IMR-90 (cell line): ENCODE measurements around the gene PRR18. TPM values are rescaled to one million over a fixed set of nuclear protein-coding genes. Genes with fewer than 3 reads are reported as not detected.

Experiments used
- ATAC-seq: fragments of 200-7000 bp; cut with Tn5 transposase; 2 replicates; pipeline ENCODE4 v1.9.1; 2020; ENCODE audit warnings: low read depth, mild to moderate bottlenecking, moderate library complexity
- BruUV-seq: library from RNA; stranded (reverse); fragments of 400-500 nt; replicated peaks from 2 replicates; lab custom pipeline; 2021; lab: Mats Ljungman, UMichigan
- CTCF ChIA-PET: fragments of 300-600 bp; formaldehyde crosslinking; extraction: SDS; loops from one replicate; lab custom pipeline; 2021; ENCODE audit warnings: antibody characterized with exemption; lab: Yijun Ruan, JAX
- POLR2A ChIA-PET: fragments of 300-600 bp; sonication (Branson Sonifier 250); formaldehyde crosslinking; loops from one replicate; lab custom pipeline; 2022; ENCODE audit warnings: antibody characterized with exemption; ENCODE audit not compliant: unreplicated experiment; lab: Charles Lee
- DNase-seq: peaks from one replicate; pipeline ENCODE4 v3.0.0; 2013
- H2AFZ ChIP-seq: replicated peaks from 2 replicates; pipeline ENCODE3; 2013; ENCODE audit warnings: low read length, mild to moderate bottlenecking; ENCODE audit not compliant: poor library complexity
- H2AK5ac ChIP-seq: 2 replicates; pipeline ENCODE4 v1.6.1; 2013; ENCODE audit warnings: low read depth, low read length, inconsistent platforms
- H2AK9ac ChIP-seq: replicated peaks from 2 replicates; pipeline ENCODE3; 2013; ENCODE audit warnings: mild to moderate bottlenecking, low read depth, low read length, moderate library complexity; ENCODE audit not compliant: poor library complexity
- H2BK120ac ChIP-seq: 2 replicates; pipeline ENCODE4 v1.6.1; 2013; ENCODE audit warnings: low read depth, low read length, inconsistent platforms
- H2BK15ac ChIP-seq: 3 replicates; pipeline ENCODE4 v1.6.1; 2013; ENCODE audit warnings: low read depth, low read length, inconsistent platforms
- H2BK20ac ChIP-seq: 2 replicates; pipeline ENCODE4 v1.6.1; 2013; ENCODE audit warnings: low read depth, mild to moderate bottlenecking, inconsistent platforms, low read length, moderate library complexity
- H2BK5ac ChIP-seq: 2 replicates; pipeline ENCODE4 v1.6.1; 2013; ENCODE audit warnings: mild to moderate bottlenecking, low read depth, low read length, inconsistent platforms; ENCODE audit not compliant: poor library complexity, severe bottlenecking
- H3K14ac ChIP-seq: replicated peaks from 2 replicates; pipeline ENCODE4 v1.6.1; 2013; ENCODE audit warnings: low read depth, low read length, inconsistent platforms
- H3K18ac ChIP-seq: 2 replicates; pipeline ENCODE4 v1.6.1; 2013; ENCODE audit warnings: low read depth, low read length, control low read depth
- H3K23ac ChIP-seq: 2 replicates; pipeline ENCODE4 v1.6.1; 2013; ENCODE audit warnings: low read depth, low read length, inconsistent platforms
- H3K27ac ChIP-seq: 2 replicates; pipeline ENCODE4 v1.5.1; 2013; ENCODE audit warnings: mild to moderate bottlenecking, control low read depth, low read length; ENCODE audit not compliant: insufficient read depth
- H3K27me3 ChIP-seq: 2 replicates; pipeline ENCODE4 v1.6.1; 2013; ENCODE audit warnings: low read length; ENCODE audit not compliant: control insufficient read depth, insufficient read depth
- H3K36me3 ChIP-seq: 2 replicates; pipeline ENCODE4 v1.6.1; 2013; ENCODE audit warnings: low read length, mixed read lengths; ENCODE audit not compliant: control insufficient read depth, insufficient read depth
- H3K4ac ChIP-seq: 2 replicates; pipeline ENCODE4 v1.6.1; 2013; ENCODE audit warnings: low read depth, low read length, inconsistent platforms
- H3K4me1 ChIP-seq: 2 replicates; pipeline ENCODE4 v1.6.1; 2013; ENCODE audit warnings: low read length, mixed read lengths; ENCODE audit not compliant: control insufficient read depth, insufficient read depth
- H3K4me2 ChIP-seq: 2 replicates; pipeline ENCODE4 v1.6.1; 2013; ENCODE audit warnings: low read depth, mild to moderate bottlenecking, control low read depth, low read length, moderate library complexity
- H3K4me3 ChIP-seq: 2 replicates; pipeline ENCODE4 v1.5.1; 2013; ENCODE audit warnings: low read depth, mild to moderate bottlenecking, control low read depth, low read length, moderate library complexity; ENCODE audit not compliant: insufficient read depth
- H3K56ac ChIP-seq: 2 replicates; pipeline ENCODE4 v1.6.1; 2013; ENCODE audit warnings: low read length, inconsistent platforms; ENCODE audit not compliant: insufficient read depth; ENCODE audit errors: extremely low read depth
- H3K79me1 ChIP-seq, 2 experiments: 2 replicates each; pipeline ENCODE4 v1.6.1; 2013; ENCODE audit warnings: low read length in 2 of 2, inconsistent platforms in 1 of 2, low read depth in 1 of 2
- H3K9ac ChIP-seq: 2 replicates; pipeline ENCODE4 v1.6.1; 2013; ENCODE audit warnings: low read depth, low read length, control low read depth
- H3K9me1 ChIP-seq: 2 replicates; pipeline ENCODE4 v1.6.1; 2013; ENCODE audit warnings: low read length, inconsistent platforms; ENCODE audit not compliant: insufficient read depth
- H3K9me3 ChIP-seq: 2 replicates; pipeline ENCODE4 v1.6.1; 2013; ENCODE audit warnings: low read length; ENCODE audit not compliant: control insufficient read depth, insufficient read depth
- H4K20me1 ChIP-seq: 2 replicates; pipeline ENCODE4 v1.6.1; 2013; ENCODE audit warnings: low read length, inconsistent platforms; ENCODE audit not compliant: insufficient read depth
- H4K5ac ChIP-seq: 2 replicates; pipeline ENCODE4 v1.6.1; 2013; ENCODE audit warnings: mild to moderate bottlenecking, low read depth, low read length, control low read depth
- H4K8ac ChIP-seq, 2 experiments: 2 replicates each; pipeline ENCODE4 v1.6.1; 2013; ENCODE audit warnings: low read depth in 2 of 2, low read length in 2 of 2, control low read depth in 1 of 2, inconsistent platforms in 1 of 2
- H4K91ac ChIP-seq: 2 replicates; pipeline ENCODE4 v1.6.1; 2013; ENCODE audit warnings: low read depth, low read length, inconsistent platforms; ENCODE audit not compliant: insufficient read depth
- BHLHE40 ChIP-seq: fragments of 150-350 bp; IDR thresholded peaks from 2 replicates; pipeline ENCODE4 v1.6.1; 2016; ENCODE audit warnings: mild to moderate bottlenecking, low read depth, low read length
- MAFK ChIP-seq: IDR thresholded peaks from 2 replicates; pipeline ENCODE4 v1.6.1; 2012; ENCODE audit warnings: low read depth, low read length, improper control_type of control experiment
- MAZ ChIP-seq: IDR thresholded peaks from 2 replicates; pipeline ENCODE4 v1.6.1; 2012; ENCODE audit warnings: low read depth, mild to moderate bottlenecking, low read length, improper control_type of control experiment, moderate library complexity, borderline replicate concordance
- WGBS, 2 experiments: methylation state at CpG; one replicate each; pipeline versions ENCODE4 v1.1.5 to v1.1.7; 2013; ENCODE audit warnings: missing lambda C conversion rate in 2 of 2; ENCODE audit not compliant: insufficient read length in 1 of 2; ENCODE audit errors: extremely low coverage in 2 of 2; 5-methylcytosine and 5-hydroxymethylcytosine counted together
- dilution Hi-C: fragments of 300-500 bp; cut with HindIII; formaldehyde crosslinking; loops from one replicate; pipeline ENCODE4 v1.14.3; 2018; ENCODE audit warnings: low sequenced_read_pairs; ENCODE audit not compliant: unreplicated experiment
- in situ Hi-C: fragments of 300-500 bp; cut with MboI; formaldehyde crosslinking; loops from 3 replicates; pipeline ENCODE4 v1.14.3; 2019; ENCODE audit warnings: low sequenced_read_pairs, inconsistent platforms, mixed read lengths
- intact Hi-C: fragments of 100-400 bp; cut with micrococcal nuclease; formaldehyde crosslinking; loops from 2 replicates; pipeline ENCODE4 v1.10.0; 2022
- polyA plus RNA-seq, 3 experiments: library from polyadenylated mRNA; depleted of rRNA; stranded (reverse); fragments of >200 nt; gene quantifications; 2 replicates each; pipeline ENCODE4 v1.2.3, GENCODE V29; 2012; ENCODE audit warnings: low replicate concordance in 1 of 3
- total RNA-seq: library from RNA; depleted of rRNA; stranded (reverse); fragments of >200 nt; gene quantifications from 2 replicates; pipeline ENCODE4 v1.2.3, GENCODE V29; 2012

Gene PRR18
- total and polyA plus RNA-seq, 2 of the 4 experiments (the other 2 are of a cell fraction), result not detected

GRCh38 chr6:166267526-166267925, 40.7 kb downstream of the PRR18 start:
- Histone ChIP-seq H3K4me2 (no peak overlapping the region), H3K14ac (no peak overlapping the region), H3K9ac (no peak overlapping the region), H2AK9ac (no peak overlapping the region), H2BK15ac (no peak overlapping the region), H4K5ac (no peak overlapping the region), H2BK120ac (no peak overlapping the region), H3K56ac (no peak overlapping the region), H3K18ac (no peak overlapping the region), H3K9me1 (no peaks in the 10 kb centered on the region), H3K27ac (no peak overlapping the region), H3K4me1 (no peaks in the 10 kb centered on the region), H3K23ac (no peak overlapping the region), H2AK5ac (no peak overlapping the region), H3K27me3 (peaks cover 22% of the 10 kb centered on the region), H4K8ac (no peak overlapping the region), H3K36me3 (no peaks in the 10 kb centered on the region), H2BK20ac (no peak overlapping the region), H3K4ac (no peak overlapping the region), H2BK5ac (no peak overlapping the region), H4K20me1 (no peaks in the 10 kb centered on the region), H3K4me3 (no peak overlapping the region), H3K9me3 (no peaks in the 10 kb centered on the region), H2AFZ (no peak overlapping the region), H4K91ac (no peak overlapping the region), H3K79me1 (no peaks in the 10 kb centered on the region)
- dilution Hi-C loops (no loop called here), in situ Hi-C loops (no loop called here), intact Hi-C loops (no loop called here)
- DNase-seq, result no peak
- CTCF ChIA-PET, result no interaction called here
- no peak for ATAC-seq
- TF ChIP-seq BHLHE40, result no peak
- TF ChIP-seq MAZ, result no peak
- TF ChIP-seq MAFK, result no peak
- POLR2A ChIA-PET, result no interaction called here
- no CpG with 5 or more reads among the region's 5 CpGs for WGBS, 2 experiments
- BruUV-seq, result no TSS peak
